Stimulated activated naive CD4-positive, alpha-beta T cell (primary cell): Measurements from ENCODE around the gene TUBB4B.
"Not testable (repeated sequence)": the region's sequence is repeated elsewhere in the genome, so short reads cannot be mapped to it uniquely, and the experiment has no call there.

Source experiments
- DNase-seq, 6 experiments: peaks; one replicate each; lab custom pipeline; 2025; lab: John Stamatoyannopoulos, UW

Gene TUBB4B

DNA sequence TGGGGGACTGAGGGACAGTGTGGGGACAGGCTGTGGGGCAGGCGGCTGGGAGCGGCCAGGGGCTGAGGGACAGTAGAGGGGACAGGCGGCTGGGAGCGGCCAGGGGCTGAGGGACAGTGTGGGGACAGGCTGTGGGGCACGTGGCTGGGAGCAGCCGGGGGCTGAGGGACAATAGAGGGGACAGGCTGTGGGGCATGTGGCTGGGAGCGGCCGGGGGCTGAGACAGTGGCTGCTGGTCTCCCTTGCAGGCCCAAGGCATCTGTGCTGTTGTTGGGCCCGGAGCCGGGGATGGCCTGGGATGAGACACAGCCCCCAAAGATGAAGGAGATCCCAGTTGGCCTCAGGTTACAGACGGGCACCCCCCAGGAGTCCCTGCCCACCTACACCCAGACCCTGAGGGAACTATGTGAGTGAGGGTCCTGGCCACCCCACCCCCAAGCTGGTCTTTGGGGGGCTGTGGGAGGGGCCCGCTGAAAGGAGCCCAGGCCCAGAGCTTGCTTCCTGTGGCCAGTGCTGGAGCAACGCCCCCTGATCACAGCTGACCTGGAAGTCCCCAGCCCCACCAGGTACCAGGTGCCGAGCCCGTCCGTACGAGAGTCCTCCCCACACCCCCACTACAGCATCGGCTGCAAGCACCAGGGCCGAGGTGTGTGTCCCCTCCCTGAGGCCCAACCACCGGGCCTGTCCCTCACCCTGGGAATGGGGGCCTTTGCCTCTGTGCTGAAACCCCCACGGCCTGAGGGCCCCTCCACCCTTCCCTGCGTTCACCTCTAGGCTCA, 10.6 kb downstream of the TUBB4B start:
- DNase-seq = no peak

DNA sequence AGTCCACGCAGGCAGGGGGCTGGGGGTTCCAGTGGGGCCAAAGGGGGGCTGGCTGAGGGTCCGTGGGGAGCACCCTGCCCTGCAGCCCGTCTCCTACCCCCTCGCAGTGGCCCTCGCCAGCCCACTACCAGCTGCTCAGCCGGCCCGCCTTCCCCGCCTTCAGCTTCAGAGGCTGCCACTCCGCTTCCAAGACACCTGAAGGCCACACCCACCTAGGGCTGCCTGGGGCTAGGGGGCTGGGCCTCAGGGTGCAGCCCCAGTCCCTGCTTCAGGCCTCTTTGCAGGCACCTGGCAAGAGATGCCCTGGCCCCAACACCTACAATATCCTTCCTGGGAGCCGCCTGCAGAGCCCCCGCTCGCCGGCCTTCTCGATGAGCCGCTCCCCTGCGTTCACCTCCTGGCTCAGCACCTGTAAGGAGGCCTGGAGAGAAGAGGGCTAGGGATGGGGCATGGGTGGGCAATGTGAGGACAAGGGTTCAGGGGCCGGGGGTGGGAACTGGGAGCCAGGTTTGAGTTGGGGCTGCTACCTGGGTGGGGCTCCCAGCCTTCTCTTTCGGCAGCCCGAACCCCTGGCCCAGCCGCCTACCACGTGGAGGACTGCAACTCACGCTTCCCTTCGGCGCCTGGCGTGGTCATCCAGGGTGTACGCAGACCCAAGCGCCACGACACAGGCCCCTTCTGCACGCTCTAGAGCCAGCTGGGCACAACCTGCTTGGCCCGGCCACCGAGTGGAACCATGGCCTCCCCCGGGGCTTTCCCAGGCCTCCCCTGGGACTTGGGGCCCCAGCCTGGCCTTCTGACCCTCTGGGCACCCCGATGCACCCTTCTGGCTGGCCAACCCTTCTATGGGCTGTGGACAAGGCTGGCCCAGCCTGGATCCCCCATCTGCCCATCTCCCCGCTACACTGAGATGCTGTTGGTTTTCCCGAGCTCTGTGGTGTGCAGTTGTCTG, 11.7 kb downstream of the TUBB4B start:
- DNase-seq = no peak

DNA sequence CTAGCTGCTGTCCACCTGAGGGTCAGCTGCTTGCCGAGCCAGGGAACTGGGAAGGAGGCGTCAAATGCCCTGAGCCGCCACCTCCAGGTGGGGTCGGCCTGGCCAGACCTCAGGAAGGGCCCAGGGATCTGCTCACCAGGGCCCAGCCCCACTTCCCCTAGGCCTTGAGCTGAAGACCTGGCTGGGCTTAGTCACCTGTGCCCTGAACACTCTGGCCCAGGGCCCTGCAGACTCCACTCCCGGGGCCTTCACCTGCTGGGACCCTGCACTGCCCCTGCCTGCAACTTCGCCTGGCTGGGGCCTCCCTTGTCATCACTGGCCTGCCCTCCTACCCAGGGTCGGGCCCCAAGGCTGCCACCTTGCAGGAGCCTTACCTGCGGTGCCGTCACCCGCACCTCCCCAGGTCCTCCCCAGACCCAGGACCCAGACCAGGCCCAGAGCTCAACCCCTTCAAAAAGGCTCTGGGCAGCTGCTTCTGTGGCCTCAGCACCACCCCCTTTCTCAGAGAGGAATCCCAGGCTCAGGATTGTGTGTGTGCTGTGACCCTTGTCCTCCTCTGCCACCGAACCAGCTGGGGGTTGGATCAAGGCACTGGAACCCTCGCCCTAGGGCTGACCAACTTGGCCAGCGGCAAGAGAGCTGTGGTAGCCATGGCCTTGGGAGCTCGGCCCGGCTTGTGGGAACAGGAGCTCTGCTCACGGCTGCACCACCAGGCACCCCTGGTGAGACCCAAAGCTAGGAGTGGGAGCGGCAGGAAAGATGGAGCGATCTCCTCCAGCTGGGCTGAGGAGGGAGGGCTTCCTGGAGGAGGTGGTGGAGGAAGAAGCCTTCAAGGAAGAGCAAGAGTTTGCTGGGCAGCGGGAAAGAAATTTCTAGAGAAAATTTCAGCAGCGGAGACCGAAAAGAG, 12.9 kb downstream of the TUBB4B start:
- no peak for DNase-seq

DNA sequence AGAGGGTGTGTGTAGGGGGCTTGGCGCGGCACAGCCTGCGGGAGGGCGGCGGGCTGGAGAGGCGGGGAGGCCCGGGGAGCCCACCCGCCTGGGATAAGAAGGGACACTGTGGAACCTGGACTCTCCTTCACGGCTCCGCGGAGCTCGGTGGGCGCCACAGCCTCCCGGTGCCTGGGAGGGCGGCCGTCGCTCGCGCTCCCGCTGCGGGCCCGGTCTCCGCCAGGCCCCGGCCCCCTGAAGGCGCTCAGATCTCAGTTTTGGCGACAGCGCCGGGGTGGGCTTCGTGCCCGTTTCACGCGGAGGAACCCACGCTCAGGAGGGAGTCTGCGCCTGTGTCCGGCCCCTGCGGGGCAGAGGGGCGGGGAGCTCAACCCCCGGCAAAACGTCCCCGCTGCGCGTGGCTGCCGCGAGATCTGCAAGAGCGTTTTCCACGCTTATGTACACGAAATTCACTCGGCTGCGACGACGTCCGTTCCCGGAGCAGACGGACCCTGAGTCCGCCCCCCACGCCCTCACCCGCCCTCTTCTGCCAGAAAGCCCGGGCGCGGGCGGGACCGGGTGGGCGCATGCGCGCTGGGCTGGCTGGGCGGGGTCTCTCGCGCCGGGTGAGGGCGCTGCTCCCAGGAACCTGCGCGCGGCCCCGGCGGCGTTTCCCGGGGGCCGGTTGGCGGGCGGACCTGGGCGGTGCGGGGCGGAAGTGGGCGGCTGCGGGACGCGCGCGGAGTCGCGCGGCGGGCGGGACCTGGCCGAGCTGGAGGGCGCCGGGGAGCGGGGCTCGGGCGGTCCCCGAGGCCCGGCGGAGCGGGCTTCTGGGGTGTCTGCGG, 13.7 kb downstream of the TUBB4B start, which contains the start of gene NELFB:
Gene NELFB (plus strand): TSS at position 704 of the 824 bp plus-strand sequence.
- DNase-seq = peak; percentile 87 to 97 (median 94)

DNA sequence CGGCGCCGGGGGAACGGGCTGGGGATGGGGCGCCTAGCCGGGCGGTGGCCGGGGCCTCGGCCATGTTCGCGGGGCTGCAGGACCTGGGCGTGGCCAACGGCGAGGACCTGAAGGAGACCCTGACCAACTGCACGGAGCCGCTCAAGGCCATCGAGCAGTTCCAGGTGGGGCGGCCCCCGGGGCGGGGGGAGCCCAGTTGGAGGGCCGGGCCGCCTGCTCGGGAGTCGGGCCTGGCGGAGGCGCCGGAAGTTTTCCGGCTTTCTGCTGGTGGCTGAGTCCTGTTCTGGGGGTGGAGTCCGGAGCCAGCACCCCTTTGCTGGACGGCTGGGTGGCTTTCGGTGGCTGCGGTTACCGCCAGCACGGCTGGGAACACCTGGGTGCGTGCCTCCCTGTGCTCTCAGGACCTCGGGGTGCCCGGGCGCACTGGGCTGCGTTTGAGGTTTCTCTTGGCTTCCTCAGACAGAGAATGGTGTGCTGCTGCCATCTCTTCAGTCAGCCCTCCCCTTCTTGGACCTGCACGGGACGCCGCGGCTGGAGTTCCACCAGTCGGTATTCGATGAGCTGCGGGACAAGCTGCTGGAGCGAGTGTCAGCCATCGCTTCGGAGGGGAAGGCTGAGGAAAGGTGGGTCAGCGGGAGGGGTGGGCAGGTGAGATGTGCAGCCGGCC, 14.5 kb downstream of the TUBB4B start:
- peak in 2 of 6 experiments; percentile 53 to 60 for DNase-seq

DNA sequence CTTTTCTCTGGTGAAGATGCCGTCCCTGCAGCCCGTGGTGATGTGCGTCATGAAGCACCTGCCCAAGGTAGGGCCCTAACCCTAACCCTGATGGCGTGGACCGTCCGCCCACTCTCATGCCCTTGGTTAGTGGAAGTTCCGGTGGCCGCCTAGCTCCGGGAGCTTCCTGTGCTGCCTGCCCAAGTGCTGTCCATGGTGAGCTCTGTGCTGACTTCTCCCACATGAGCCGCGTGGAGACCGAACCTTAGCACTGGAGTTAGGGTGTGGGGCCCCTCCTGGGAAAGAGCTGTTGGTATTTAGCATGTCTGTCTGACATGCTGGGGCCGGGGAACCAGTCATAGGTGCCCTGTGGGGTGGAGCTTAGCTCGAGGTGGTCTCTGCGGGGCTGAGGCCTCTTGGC, 15.3 kb downstream of the TUBB4B start:
- DNase-seq = no peak

DNA sequence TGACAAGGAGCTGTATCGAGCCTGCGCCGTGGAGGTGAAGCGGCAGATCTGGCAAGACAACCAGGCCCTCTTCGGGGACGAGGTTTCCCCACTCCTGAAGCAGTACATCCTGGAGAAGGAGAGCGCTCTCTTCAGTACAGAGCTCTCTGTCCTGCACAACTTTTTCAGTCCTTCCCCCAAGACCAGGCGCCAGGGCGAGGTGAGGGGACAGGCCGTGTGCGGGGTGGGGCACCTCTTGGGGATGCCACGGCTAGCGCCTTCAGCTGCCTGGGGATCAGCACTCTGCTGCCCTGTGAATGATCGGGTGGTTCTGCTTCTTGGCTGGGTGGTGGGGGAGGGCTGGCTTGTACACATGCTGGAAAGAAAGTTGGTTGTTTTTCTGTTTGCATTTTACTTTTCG, 15.8 kb downstream of the TUBB4B start:
- no peak for DNase-seq

DNA sequence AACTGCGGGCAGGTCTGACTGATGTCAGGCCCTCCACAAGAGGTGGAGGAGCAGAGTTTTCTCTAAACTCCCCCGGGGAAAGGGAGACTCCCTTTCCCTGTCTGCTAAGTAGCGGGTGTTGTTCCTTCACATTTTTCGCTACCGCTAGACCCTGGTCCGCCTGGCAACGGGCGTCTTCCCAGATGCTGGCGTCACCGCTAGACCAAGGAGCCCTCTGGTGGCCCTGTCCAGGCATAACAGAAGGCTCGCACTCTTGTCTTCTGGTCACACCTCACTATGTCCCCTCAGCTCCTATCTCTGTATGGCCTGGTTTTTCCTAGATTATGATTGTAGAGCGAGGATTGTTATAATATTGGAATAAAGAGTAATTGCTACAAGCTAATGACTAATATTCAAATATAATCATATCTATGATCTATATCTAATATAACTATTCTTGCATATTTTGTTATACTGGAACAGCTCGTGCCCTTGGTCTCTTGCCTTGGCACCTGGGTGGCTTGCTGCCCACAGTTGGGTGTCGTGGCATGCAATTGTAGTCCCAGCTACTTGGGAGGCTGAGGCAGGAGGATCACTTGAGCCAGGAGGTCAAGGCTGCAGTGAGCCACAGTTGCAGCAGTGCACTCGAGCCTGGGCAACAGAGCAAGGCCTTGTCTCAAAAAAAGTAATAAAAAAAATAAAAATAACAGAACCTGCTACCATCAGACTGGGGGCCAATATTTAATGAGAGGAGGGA, 21.3 kb downstream of the TUBB4B start:
- DNase-seq = not testable (repeated sequence)

DNA sequence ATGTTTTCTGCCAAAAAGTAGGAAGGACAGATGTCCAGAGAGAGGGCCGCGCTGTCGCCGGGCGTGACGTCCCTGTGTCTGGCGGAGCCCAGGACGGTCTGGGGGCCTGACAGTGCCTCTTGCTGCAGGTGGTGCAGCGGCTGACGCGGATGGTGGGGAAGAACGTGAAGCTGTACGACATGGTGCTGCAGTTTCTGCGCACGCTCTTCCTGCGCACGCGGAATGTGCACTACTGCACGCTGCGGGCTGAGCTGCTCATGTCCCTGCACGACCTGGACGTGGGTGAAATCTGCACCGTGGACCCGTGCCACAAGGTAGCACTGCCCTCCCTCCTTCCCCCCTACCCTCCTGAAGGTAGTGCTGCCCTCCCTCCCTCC, 21.8 kb downstream of the TUBB4B start:
- DNase-seq = no peak

DNA sequence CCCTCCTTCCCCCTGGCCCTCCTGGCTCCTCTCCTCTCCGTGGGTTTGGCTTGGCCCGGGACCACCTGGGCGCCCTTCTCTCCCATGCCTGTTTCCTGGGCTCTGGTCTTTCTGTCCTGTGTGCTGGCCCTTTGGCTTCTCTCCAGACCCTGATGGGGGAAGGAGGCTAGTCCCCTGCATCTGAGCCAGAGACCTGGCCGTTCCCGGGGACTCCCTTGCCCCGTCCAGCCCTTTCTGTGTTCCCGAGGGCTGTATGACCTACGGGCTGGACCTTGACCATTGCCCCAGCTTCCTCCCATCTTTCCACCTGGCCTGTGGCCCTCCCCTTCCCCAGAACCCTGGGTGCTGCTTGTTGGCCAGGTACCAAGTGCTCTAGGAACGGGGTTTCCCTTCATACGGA, 22.4 kb downstream of the TUBB4B start:
- no peak for DNase-seq

DNA sequence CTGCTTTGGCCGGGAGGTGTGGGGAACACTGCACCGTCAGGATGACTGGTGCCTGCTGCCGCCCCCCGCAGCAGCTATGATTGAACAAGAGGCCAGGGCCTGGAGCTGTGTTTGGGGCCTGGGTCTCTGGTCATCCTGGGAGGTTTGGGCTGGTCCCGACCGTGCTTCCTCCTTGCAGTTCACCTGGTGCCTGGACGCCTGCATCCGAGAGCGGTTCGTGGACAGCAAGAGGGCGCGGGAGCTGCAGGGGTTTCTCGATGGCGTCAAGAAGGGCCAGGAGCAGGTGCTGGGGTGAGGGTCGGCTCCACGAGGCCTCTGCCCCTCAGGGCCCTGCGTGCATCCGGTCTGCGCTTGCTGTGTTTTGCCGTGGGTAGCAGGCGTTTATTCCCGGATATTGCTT, 23.0 kb downstream of the TUBB4B start:
- DNase-seq = no peak

DNA sequence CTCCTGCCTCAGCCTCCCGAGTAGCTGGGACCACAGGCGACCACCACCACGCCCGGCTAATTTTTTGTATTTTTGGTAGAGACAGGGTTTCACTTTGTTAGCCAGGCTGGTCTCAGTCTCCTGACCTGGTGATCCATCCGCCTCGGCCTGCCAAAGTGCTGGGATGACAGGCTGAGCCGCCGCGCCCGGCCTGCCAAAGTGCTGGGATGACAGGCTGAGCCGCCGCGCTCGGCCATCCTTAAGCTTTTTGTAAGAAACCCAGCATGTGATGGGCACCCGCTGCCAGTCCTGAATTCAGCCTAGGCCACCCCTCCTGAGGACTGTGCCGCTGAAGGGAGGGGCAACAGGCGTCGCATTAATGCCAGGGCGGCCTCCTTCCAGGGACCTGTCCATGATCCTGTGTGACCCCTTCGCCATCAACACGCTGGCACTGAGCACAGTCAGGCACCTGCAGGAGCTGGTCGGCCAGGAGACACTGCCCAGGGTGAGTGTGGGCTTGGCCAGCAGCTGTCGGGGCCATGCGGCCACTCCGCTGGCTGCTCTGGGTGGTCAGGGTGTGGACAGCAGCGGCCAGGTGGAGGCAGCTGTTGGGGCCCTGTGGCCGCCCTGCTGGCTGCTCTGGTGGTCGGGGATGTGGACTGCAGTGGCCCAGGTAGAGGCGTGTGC, 24.5 kb downstream of the TUBB4B start:
- DNase-seq = no peak

DNA sequence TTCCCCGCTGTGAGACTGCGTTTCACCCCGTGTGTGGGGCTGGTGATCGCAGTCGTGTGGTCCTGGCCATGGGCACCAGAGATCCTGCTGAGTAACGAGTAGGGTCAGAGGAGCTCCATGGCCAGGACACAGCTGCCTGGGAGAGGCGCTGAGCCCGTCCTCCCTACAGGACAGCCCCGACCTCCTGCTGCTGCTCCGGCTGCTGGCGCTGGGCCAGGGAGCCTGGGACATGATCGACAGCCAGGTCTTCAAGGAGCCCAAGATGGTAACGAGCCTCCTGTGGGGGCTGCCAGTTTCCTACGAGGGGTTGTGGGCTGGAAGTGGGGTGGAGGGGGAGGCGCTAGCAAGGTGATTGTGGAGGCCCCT, 25.1 kb downstream of the TUBB4B start:
- no peak for DNase-seq

DNA sequence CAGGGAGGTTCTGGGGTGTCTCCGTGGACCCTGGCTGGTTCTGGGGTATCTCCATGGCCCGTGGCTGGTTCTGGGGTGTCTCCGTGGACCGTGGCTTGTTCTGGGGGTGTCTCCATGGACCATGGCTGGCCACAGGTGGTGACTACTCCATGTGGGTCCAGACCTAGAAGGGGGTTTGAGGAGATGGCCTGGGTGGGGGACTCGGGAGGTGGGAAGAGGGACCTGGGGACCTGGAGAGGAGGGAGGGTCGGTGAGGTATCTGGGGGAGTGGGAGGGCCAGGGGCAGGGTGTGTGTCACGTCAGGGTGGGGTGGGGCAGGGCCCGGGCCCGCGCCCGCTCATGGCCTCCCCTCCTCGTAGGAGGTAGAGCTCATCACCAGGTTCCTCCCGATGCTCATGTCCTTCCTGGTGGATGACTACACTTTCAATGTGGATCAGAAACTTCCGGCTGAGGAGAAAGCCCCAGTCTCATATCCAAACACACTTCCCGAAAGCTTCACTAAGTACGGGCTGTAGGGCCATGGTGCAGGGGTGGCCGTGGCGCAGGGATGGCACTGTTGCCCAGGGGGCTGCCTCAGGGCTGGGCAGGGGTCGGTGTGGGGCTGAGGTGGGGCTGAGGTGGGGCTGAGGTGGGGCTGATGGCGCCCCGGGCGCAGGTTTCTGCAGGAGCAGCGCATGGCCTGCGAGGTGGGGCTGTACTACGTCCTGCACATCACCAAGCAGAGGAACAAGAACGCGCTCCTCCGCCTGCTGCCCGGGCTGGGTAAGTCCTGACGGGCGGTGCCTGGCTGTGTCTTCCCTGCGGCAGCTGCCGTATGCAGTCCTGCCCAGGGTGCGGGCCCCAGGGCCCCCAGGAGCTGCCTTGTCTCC, 25.7 kb downstream of the TUBB4B start:
- no peak for DNase-seq

DNA sequence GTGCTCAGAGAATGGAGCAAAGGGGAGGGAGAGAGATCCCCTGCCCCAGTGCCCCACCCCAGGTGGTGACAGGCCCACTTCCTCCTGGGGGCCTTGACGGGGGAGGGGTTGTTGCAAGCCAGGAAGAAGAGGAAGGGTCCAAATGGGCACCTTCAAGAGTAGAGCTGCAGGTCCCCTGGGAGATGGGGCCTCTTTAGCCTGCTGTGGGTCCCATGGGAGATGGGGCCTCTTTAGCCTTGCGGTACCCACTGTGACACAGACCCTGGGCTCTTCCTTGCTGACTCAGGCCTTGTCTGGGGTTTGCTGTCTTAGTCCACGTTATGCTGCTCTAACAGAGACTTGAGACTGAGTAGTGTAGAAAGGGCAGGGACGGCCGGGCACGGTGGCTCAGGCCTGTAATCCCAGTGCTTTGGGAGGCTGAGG, 26.9 kb downstream of the TUBB4B start:
- DNase-seq = no peak

DNA sequence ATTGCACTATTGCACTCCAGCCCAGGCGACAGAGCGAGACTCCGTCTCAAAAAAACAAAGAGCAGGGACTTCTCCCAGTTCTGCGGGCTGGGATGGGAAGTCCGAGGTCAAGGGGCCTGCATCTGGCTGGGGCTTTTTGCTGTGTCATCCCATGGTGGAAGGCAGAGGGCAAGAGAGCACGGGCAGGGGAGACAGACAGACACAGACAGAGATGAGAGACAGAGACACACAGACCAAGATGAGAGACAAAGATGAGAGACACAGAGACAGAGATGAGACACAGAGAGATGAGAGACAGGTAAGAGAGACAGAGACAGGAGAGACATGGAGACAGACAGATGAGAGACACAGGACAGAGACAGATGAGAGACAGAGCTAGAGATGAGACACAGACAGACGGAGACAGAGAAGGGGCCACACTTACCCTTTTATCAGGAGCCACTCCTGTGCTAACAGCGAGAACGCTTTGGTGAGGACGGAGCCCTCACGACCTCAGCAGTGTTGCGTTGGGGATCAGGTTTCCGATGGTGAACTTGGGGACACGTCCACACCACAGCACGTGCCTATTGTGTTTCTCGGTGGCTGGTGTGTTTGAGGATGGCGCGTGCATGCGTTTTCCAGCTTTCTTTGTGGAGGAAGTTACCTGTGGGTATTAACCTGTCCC, 27.6 kb downstream of the TUBB4B start:
- no peak for DNase-seq

DNA sequence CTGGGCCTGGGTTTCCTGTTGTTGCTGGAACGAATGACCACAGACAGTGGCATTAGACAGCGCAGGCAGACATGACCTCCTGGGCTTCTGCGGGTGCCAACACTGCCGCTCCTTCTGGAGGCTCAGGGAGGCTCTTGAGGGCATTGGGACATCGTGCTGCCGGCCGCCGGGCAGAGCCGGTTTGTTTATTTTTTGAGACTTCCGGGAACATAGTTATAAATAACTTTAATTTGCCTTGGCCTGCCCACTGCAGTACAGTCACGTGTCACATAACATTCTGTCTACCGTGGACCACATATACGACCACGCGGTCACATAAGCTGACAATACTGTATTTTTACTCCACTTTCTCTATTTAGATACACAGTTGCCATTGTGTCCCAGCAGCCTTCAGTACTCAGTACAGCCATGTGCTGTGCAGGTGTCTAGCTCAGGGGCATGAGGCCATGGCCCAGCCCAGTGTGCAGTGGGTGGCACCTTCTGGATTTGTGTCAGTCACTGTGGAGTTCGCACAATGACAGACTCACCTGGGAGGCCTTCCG, 28.2 kb downstream of the TUBB4B start:
- no peak for DNase-seq
